ENCODE results near the gene LIN52. TPM values are rescaled to one million over a fixed set of nuclear protein-coding genes. Genes with fewer than 3 reads are reported as not detected.

LIN52 gene
- total and polyA plus RNA-seq, 9 of the 15 experiments (the other 6 are each of a cell fraction or from before 2014, with no cell fraction given): 4.6 to 11.8 (median 9.2) TPM

DNA sequence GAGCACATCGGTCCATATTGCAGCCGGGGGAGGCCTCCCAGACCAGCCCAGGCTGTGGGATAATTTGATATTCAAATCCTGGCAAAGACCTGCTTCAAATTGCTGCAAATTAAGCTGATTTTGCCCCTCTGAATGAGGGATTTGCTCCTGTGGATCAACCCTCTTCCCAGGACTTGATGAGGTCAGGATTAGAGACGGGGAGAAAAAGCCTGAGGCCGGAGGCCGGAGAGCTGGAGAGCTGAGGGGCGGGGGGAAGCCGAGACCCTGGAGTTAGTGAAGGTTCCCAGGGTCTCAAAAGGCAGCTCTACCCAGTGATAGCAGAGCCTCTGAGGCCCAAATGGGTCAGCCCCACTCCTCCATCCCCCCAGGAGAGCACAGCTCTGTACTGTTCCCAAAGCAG lies 137.0 kb downstream of the LIN52 start:
- Histone ChIP-seq H3K9me1 (ENCODE audit: control insufficient read depth, insufficient read depth, low read length) (no peaks in the 10 kb centered on the region), H3K36me3 (ENCODE audit: control insufficient read depth, insufficient read depth, low read length) (no peaks in the 10 kb centered on the region), H3K4me2 (ENCODE audit: insufficient read depth, low read length) (no peak overlapping the region), H3K27me3 (ENCODE audit: control insufficient read depth in 2 of 2, insufficient read depth in 2 of 2, low read length in 2 of 2) (peaks cover 2 to 50% of the 10 kb centered on the region in 2 experiments; a peak in 3 of 5 replicates), H2AFZ (ENCODE audit: low read depth, low read length) (no peak overlapping the region), H3K79me2 (ENCODE audit: control insufficient read depth, insufficient read depth, low read length) (no peaks in the 10 kb centered on the region), H3K4me3 (no peak overlapping the region), H4K20me1 (replicated peaks; ENCODE audit: control insufficient read depth, insufficient read depth, low read length) (peaks cover 6% of the 10 kb centered on the region), H3K4me1 (replicated peaks in 1 of 2; ENCODE audit: control insufficient read depth in 2 of 2, insufficient read depth in 2 of 2, low read length in 2 of 2) (peaks cover 0 to 10% of the 10 kb centered on the region in 2 experiments; a peak in 3 of 5 replicates), H3K27ac (ENCODE audit: extremely low read depth, low read depth, low read length) (no peak overlapping the region), H3K9me3 (replicated peaks; ENCODE audit: control insufficient read depth, insufficient read depth, low read depth, low read length) (no peaks in the 10 kb centered on the region), H3K9ac (ENCODE audit: insufficient read depth in 1 of 2, low read depth in 2 of 2, low read length in 2 of 2) (no peak overlapping the region)
- ChIA-PET CTCF (ENCODE audit: low intra/inter-chr PET ratio) (no interaction called here), POLR2A (interaction anchor here (1.2 kb wide), 1 partner anchor 8 kb away, joined by 4 read pairs; no protein-coding TSS in a partner anchor)
- no peak for FAIRE-seq
- TF ChIP-seq CBFA2T2 (conservative IDR thresholded peaks at IDR 0.05): no peak
- TF ChIP-seq ATF7 (IDR thresholded peaks at IDR 0.05): no peak
- TF ChIP-seq, protein P1, sequence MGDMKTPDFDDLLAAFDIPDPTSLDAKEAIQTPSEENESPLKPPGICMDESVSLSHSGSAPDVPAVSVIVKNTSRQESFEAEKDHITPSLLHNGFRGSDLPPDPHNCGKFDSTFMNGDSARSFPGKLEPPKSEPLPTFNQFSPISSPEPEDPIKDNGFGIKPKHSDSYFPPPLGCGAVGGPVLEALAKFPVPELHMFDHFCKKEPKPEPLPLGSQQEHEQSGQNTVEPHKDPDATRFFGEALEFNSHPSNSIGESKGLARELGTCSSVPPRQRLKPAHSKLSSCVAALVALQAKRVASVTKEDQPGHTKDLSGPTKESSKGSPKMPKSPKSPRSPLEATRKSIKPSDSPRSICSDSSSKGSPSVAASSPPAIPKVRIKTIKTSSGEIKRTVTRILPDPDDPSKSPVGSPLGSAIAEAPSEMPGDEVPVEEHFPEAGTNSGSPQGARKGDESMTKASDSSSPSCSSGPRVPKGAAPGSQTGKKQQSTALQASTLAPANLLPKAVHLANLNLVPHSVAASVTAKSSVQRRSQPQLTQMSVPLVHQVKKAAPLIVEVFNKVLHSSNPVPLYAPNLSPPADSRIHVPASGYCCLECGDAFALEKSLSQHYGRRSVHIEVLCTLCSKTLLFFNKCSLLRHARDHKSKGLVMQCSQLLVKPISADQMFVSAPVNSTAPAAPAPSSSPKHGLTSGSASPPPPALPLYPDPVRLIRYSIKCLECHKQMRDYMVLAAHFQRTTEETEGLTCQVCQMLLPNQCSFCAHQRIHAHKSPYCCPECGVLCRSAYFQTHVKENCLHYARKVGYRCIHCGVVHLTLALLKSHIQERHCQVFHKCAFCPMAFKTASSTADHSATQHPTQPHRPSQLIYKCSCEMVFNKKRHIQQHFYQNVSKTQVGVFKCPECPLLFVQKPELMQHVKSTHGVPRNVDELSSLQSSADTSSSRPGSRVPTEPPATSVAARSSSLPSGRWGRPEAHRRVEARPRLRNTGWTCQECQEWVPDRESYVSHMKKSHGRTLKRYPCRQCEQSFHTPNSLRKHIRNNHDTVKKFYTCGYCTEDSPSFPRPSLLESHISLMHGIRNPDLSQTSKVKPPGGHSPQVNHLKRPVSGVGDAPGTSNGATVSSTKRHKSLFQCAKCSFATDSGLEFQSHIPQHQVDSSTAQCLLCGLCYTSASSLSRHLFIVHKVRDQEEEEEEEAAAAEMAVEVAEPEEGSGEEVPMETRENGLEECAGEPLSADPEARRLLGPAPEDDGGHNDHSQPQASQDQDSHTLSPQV (IDR thresholded peaks at IDR 0.05): no peak
- no peak for TF ChIP-seq ZC3H8 (IDR thresholded peaks at IDR 0.05)
- TF ChIP-seq TRIM24 (IDR thresholded peaks at IDR 0.05): no peak
- TF ChIP-seq HCFC1 (IDR thresholded peaks at IDR 0.05; ENCODE audit: low read depth, low read length): no peak
- TF ChIP-seq, protein P2, sequence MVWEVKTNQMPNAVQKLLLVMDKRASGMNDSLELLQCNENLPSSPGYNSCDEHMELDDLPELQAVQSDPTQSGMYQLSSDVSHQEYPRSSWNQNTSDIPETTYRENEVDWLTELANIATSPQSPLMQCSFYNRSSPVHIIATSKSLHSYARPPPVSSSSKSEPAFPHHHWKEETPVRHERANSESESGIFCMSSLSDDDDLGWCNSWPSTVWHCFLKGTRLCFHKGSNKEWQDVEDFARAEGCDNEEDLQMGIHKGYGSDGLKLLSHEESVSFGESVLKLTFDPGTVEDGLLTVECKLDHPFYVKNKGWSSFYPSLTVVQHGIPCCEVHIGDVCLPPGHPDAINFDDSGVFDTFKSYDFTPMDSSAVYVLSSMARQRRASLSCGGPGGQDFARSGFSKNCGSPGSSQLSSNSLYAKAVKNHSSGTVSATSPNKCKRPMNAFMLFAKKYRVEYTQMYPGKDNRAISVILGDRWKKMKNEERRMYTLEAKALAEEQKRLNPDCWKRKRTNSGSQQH (CRISPR knock-in tag; IDR thresholded peaks at IDR 0.05): no peak
- TF ChIP-seq CREB1 (IDR thresholded peaks at IDR 0.05): no peak
- no peak for TF ChIP-seq CREB1 (CRISPR knock-in tag; IDR thresholded peaks at IDR 0.05)
- intact Hi-C loops (cut with micrococcal nuclease) (no loop called here), in situ Hi-C loops (cut with MboI) (no loop called here)
- DNase-seq (ENCODE audit: extremely low read depth in 1 of 4, low spot score in 3 of 4): no peak
- no peak for ATAC-seq
- BruUV-seq (replicated peaks): no TSS peak
- 0% methylated on average over 2 of the region's 7 CpGs for WGBS (ENCODE audit: insufficient coverage, low coverage, missing lambda C conversion rate)
